Measurements from ENCODE around the gene RGMB. TPM values are rescaled to one million over a fixed set of nuclear protein-coding genes. Genes with fewer than 3 reads are reported as not detected.

RGMB gene
- total RNA-seq, 1 donor, result 70.9 TPM

- Histone ChIP-seq H3K9me3 (ENCODE audit: low read depth, low read length) (no peaks in the 10 kb centered on the region), H2AFZ (ENCODE audit: low read length) (no peak overlapping the region), H3K4me1 (ENCODE audit: insufficient read depth, low read length) (peaks cover 19% of the 10 kb centered on the region), H3K27me3 (ENCODE audit: insufficient read depth, low read length) (no peaks in the 10 kb centered on the region), H3K36me3 (ENCODE audit: insufficient read depth, low read length) (no peaks in the 10 kb centered on the region), H3K4me3 (ENCODE audit: insufficient read depth, low read length) (no peak overlapping the region), H3K27ac (ENCODE audit: low read depth, low read length) (no peak overlapping the region), H3K79me2 (ENCODE audit: insufficient read depth, low read length) (peaks cover 24% of the 10 kb centered on the region), H4K20me1 (ENCODE audit: insufficient read depth, low read length) (no peaks in the 10 kb centered on the region), H3K4me2 (ENCODE audit: insufficient read depth, low read length) (no peak overlapping the region)
- no peak for DNase-seq (ENCODE audit: insufficient read length, low spot score, missing footprints)
- TF ChIP-seq CTCF (IDR thresholded peaks at IDR 0.05; ENCODE audit: extremely low read depth, low read depth, low read length), result no peak
Observed at GRCh38 chr5:98765815-98766214, 7.6 kb upstream of the RGMB start.

- H2AFZ ChIP-seq (ENCODE audit: low read length), result peak overlapping the region; percentile 23
- peak overlapping the region; percentile 87 for H3K27ac ChIP-seq (ENCODE audit: low read depth, low read length)
- H3K79me2 ChIP-seq (ENCODE audit: insufficient read depth, low read length), result peaks cover 42% of the 10 kb centered on the region
- no peak for TF ChIP-seq CTCF (IDR thresholded peaks at IDR 0.05; ENCODE audit: extremely low read depth, low read depth, low read length)
- H3K36me3 ChIP-seq (ENCODE audit: insufficient read depth, low read length), result no peaks in the 10 kb centered on the region
- H3K27me3 ChIP-seq (ENCODE audit: insufficient read depth, low read length), result no peaks in the 10 kb centered on the region
- no peaks in the 10 kb centered on the region for H3K9me3 ChIP-seq (ENCODE audit: low read depth, low read length)
- peaks cover 29% of the 10 kb centered on the region for H3K4me1 ChIP-seq (ENCODE audit: insufficient read depth, low read length)
- no peaks in the 10 kb centered on the region for H4K20me1 ChIP-seq (ENCODE audit: insufficient read depth, low read length)
- no peak for DNase-seq (ENCODE audit: insufficient read length, low spot score, missing footprints)
- H3K4me2 ChIP-seq (ENCODE audit: insufficient read depth, low read length), result peak overlapping the region; percentile 88
- peak overlapping the region; percentile 78 for H3K4me3 ChIP-seq (ENCODE audit: insufficient read depth, low read length)
Observed at GRCh38 chr5:98767581-98767980, 5.9 kb upstream of the RGMB start.

GRCh38 chr5:98768160-98768959 is 5.1 kb upstream of the RGMB start:
- Histone ChIP-seq H2AFZ (ENCODE audit: low read length) (peak overlapping the region; percentile 73), H3K4me2 (ENCODE audit: insufficient read depth, low read length) (peak overlapping the region; percentile 88), H3K27me3 (ENCODE audit: insufficient read depth, low read length) (no peaks in the 10 kb centered on the region), H3K4me1 (ENCODE audit: insufficient read depth, low read length) (peaks cover 29% of the 10 kb centered on the region), H3K4me3 (ENCODE audit: insufficient read depth, low read length) (peak overlapping the region; percentile 78), H3K79me2 (ENCODE audit: insufficient read depth, low read length) (peaks cover 46% of the 10 kb centered on the region), H3K9me3 (ENCODE audit: low read depth, low read length) (no peaks in the 10 kb centered on the region), H3K36me3 (ENCODE audit: insufficient read depth, low read length) (no peaks in the 10 kb centered on the region), H4K20me1 (ENCODE audit: insufficient read depth, low read length) (no peaks in the 10 kb centered on the region), H3K27ac (ENCODE audit: low read depth, low read length) (peak overlapping the region; percentile 87)
- peak; percentile 80 for DNase-seq (ENCODE audit: insufficient read length, low spot score, missing footprints)
- peak; percentile 99 for TF ChIP-seq CTCF (IDR thresholded peaks at IDR 0.05; ENCODE audit: extremely low read depth, low read depth, low read length)

- peak; percentile 86 for DNase-seq (ENCODE audit: insufficient read length, low spot score, missing footprints)
- no peaks in the 10 kb centered on the region for H3K27me3 ChIP-seq (ENCODE audit: insufficient read depth, low read length)
- peak overlapping the region; percentile 73 for H2AFZ ChIP-seq (ENCODE audit: low read length)
- no peaks in the 10 kb centered on the region for H3K9me3 ChIP-seq (ENCODE audit: low read depth, low read length)
- peak overlapping the region; percentile 87 for H3K27ac ChIP-seq (ENCODE audit: low read depth, low read length)
- TF ChIP-seq CTCF (IDR thresholded peaks at IDR 0.05; ENCODE audit: extremely low read depth, low read depth, low read length), result no peak
- peaks cover 50% of the 10 kb centered on the region for H3K79me2 ChIP-seq (ENCODE audit: insufficient read depth, low read length)
- peak overlapping the region; percentile 78 for H3K4me3 ChIP-seq (ENCODE audit: insufficient read depth, low read length)
- H4K20me1 ChIP-seq (ENCODE audit: insufficient read depth, low read length), result peaks cover 2% of the 10 kb centered on the region
- H3K36me3 ChIP-seq (ENCODE audit: insufficient read depth, low read length), result no peaks in the 10 kb centered on the region
- H3K4me2 ChIP-seq (ENCODE audit: insufficient read depth, low read length), result peak overlapping the region; percentile 88
- peaks cover 24% of the 10 kb centered on the region for H3K4me1 ChIP-seq (ENCODE audit: insufficient read depth, low read length)
Observed at GRCh38 chr5:98768960-98769209, 4.6 kb upstream of the RGMB start.

Data from osteoblast (primary cell).